ENCODE results near the gene DOCK6.

- TF ChIP-seq FOXA1 (IDR thresholded peaks at IDR 0.05) (no peak), FOXK2 (IDR thresholded peaks at IDR 0.05) (no peak), ZNF384 (IDR thresholded peaks at IDR 0.05) (peak; percentile 34; the same call in 1 of the 2 replicates)
These were observed 27.9 kb upstream of the DOCK6 start for GRCh38 chr19:11290256-11290655.

All from HEK293T (cell line).